WTC11 (cell line): ENCODE measurements around the gene SDK2. TPM values are rescaled to one million over a fixed set of nuclear protein-coding genes. Genes with fewer than 3 reads are reported as not detected.

ENCODE experiments used
- ATAC-seq: fragments of 200-7000 bp; cut with Tn5 transposase; 2 replicates; pipeline ENCODE4 v1.10.0; 2021; ENCODE audit warnings: mild to moderate bottlenecking, moderate library complexity
- CTCF ChIA-PET: fragments of 300-600 bp; sonication (Branson Sonifier 250); formaldehyde crosslinking; loops from one replicate; lab custom pipeline; 2021; ENCODE audit warnings: antibody characterized with exemption; lab: Charles Lee
- POLR2A ChIA-PET: fragments of 350-600 bp; sonication (Branson Sonifier 250); formaldehyde crosslinking; loops from one replicate; lab custom pipeline; 2021; ENCODE audit warnings: antibody characterized with exemption; lab: Charles Lee
- DNase-seq: peaks from one replicate; pipeline ENCODE4 v3.0.0; 2021; ENCODE audit warnings: low spot score
- H3K27ac Mint-ChIP-seq: 2 replicates; pipeline ENCODE4 v1.8.0; 2021; ENCODE audit warnings: mixed read lengths
- H3K27me3 Mint-ChIP-seq: 2 replicates; pipeline ENCODE4 v1.8.0; 2021; ENCODE audit warnings: low read depth, mild to moderate bottlenecking, moderate library complexity, mixed read lengths
- H3K36me3 Mint-ChIP-seq: 2 replicates; pipeline ENCODE4 v1.8.0; 2021; ENCODE audit warnings: mixed read lengths
- H3K4me1 Mint-ChIP-seq: 2 replicates; pipeline ENCODE4 v1.8.0; 2022; ENCODE audit warnings: mixed read lengths
- H3K4me3 Mint-ChIP-seq: 2 replicates; pipeline ENCODE4 v1.8.0; 2021; ENCODE audit warnings: mild to moderate bottlenecking, moderate library complexity, mixed read lengths
- H3K9me3 Mint-ChIP-seq: 2 replicates; pipeline ENCODE4 v1.8.0; 2021; ENCODE audit warnings: mixed read lengths
- ARID4B ChIP-seq: sonication (generic); formaldehyde crosslinking; IDR thresholded peaks from 2 replicates; pipeline ENCODE4 v1.8.0; 2023; ENCODE audit warnings: missing genetic modification reagents, mild to moderate bottlenecking, borderline replicate concordance
- ATF6 ChIP-seq: sonication (generic); formaldehyde crosslinking; IDR thresholded peaks from 2 replicates; pipeline ENCODE4 v1.8.1; 2023; ENCODE audit warnings: mild to moderate bottlenecking, missing genetic modification reagents
- CTCF ChIP-seq: fragments of 200-600 bp; IDR thresholded peaks from 2 replicates; pipeline ENCODE4 v1.8.0; 2022; ENCODE audit warnings: antibody characterized with exemption
- ERG ChIP-seq: fragments of 250-450 bp; sonication (Bioruptor Pico); IDR thresholded peaks from 2 replicates; pipeline ENCODE4 v1.8.0; 2021; ENCODE audit warnings: mild to moderate bottlenecking
- ESRRA ChIP-seq: sonication (generic); formaldehyde crosslinking; IDR thresholded peaks from 2 replicates; pipeline ENCODE4 v1.8.1; 2022; ENCODE audit warnings: mild to moderate bottlenecking, missing genetic modification reagents, borderline replicate concordance
- FOXP1 ChIP-seq: sonication (generic); formaldehyde crosslinking; IDR thresholded peaks from 2 replicates; pipeline ENCODE4 v1.8.0; 2022; ENCODE audit warnings: missing genetic modification reagents, mild to moderate bottlenecking, moderate library complexity, borderline replicate concordance
- GRHL2 ChIP-seq: fragments of 250-450 bp; sonication (Bioruptor Pico); IDR thresholded peaks from 2 replicates; pipeline ENCODE4 v1.8.0; 2022; ENCODE audit warnings: mild to moderate bottlenecking, moderate library complexity; ENCODE audit not compliant: insufficient replicate concordance, severe bottlenecking
- MYBL2 ChIP-seq: sonication (generic); formaldehyde crosslinking; IDR thresholded peaks from 2 replicates; pipeline ENCODE4 v1.8.1; 2023; ENCODE audit warnings: mild to moderate bottlenecking, moderate library complexity, missing genetic modification reagents
- NFE2L1 ChIP-seq: sonication (generic); formaldehyde crosslinking; IDR thresholded peaks from 2 replicates; pipeline ENCODE4 v1.8.1; 2023; ENCODE audit warnings: missing genetic modification reagents
- NR3C1 ChIP-seq: sonication (generic); formaldehyde crosslinking; conservative IDR thresholded peaks from 2 replicates; pipeline ENCODE4 v1.8.1; 2023; ENCODE audit warnings: low read depth, mild to moderate bottlenecking, missing genetic modification reagents
- RORB ChIP-seq: fragments of 250-450 bp; sonication (Bioruptor Pico); IDR thresholded peaks from 2 replicates; pipeline ENCODE4 v1.9.0; 2021; ENCODE audit warnings: mild to moderate bottlenecking
- SMAD3 ChIP-seq: sonication (generic); formaldehyde crosslinking; IDR thresholded peaks from 2 replicates; pipeline ENCODE4 v1.8.0; 2022; ENCODE audit warnings: missing genetic modification reagents, mild to moderate bottlenecking, borderline replicate concordance
- TEAD4 ChIP-seq: sonication (generic); formaldehyde crosslinking; IDR thresholded peaks from 2 replicates; pipeline ENCODE4 v1.8.0; 2022; ENCODE audit warnings: mild to moderate bottlenecking, missing genetic modification reagents
- ZBTB21 ChIP-seq: sonication (generic); formaldehyde crosslinking; IDR thresholded peaks from 2 replicates; pipeline ENCODE4 v1.8.1; 2023; ENCODE audit warnings: mild to moderate bottlenecking, missing genetic modification reagents, borderline replicate concordance
- total RNA-seq: library from RNA; stranded (reverse); gene quantifications from 3 replicates; pipeline ENCODE4 v1.2.3, GENCODE V29; 2021
- TF ChIP-seq, protein P1 (sequence below): fragments of 250-450 bp; sonication (Bioruptor Pico); IDR thresholded peaks from 2 replicates; pipeline ENCODE4 v1.9.0; 2021; ENCODE audit warnings: mild to moderate bottlenecking

The SDK2 gene
- total RNA-seq, 1 experiment from 2014 or later, result 14.8 TPM

DNA sequence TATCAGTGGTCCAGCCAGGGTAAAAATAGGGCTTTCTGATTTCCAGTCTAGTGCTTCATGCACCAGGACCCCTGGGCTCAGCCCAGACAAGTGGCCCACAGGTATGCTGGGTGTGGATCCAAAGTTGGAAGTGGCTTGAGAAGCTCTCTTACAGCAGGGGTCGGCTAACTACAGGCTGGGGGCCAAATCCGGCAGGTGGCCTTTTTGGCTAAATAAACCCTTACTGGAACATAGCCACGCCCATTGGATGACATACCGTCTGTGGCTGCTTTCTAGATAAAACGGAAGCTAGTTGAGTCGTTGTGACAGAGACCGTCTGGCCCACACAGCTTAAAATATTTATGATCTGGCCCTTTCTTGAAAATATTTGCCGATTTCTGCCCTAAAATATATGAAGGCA is 213.4 kb downstream of the SDK2 start (continued):
- TF ChIP-seq RORB (CRISPR knock-in tag), result no peak
- no peak for TF ChIP-seq ZBTB21 (CRISPR knock-in tag)
- no peak for TF ChIP-seq MYBL2 (CRISPR knock-in tag)
- no peak for TF ChIP-seq NFE2L1
- TF ChIP-seq, protein P1, sequence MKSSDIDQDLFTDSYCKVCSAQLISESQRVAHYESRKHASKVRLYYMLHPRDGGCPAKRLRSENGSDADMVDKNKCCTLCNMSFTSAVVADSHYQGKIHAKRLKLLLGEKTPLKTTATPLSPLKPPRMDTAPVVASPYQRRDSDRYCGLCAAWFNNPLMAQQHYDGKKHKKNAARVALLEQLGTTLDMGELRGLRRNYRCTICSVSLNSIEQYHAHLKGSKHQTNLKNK (CRISPR knock-in tag), result no peak
- TF ChIP-seq SMAD3 (CRISPR knock-in tag), result no peak
- no peak for TF ChIP-seq TEAD4 (CRISPR knock-in tag)
- TF ChIP-seq ERG (CRISPR knock-in tag), result no peak
- no peak for TF ChIP-seq GRHL2

- POLR2A ChIA-PET, result interaction anchor here (0.6 kb wide), 1 partner anchor 472 kb away, joined by 3 read pairs; no protein-coding TSS in a partner anchor
- no peaks in the 10 kb centered on the region for H3K9me3 Mint-ChIP-seq
- TF ChIP-seq ATF6 (no peak), FOXP1 (CRISPR knock-in tag) (0 out of 2 replicates have a peak, but pooled peaks have one; percentile 11)
- no peak overlapping the region for H3K27ac Mint-ChIP-seq
- CTCF ChIA-PET, result interaction anchor here (0.6 to 2.9 kb wide), 32 partner anchors 9 to 705 kb away, joined by 3 to 36 read pairs (median 4); partner anchors contain the start of gene SDK2
- peaks cover 19% of the 10 kb centered on the region for H3K4me1 Mint-ChIP-seq
- ATAC-seq, result no peak
- H3K4me3 Mint-ChIP-seq, result no peak overlapping the region
- H3K27me3 Mint-ChIP-seq, result no peaks in the 10 kb centered on the region
- no peaks in the 10 kb centered on the region for H3K36me3 Mint-ChIP-seq
- DNase-seq, result no peak
These were observed 214.0 kb downstream of the SDK2 start for GRCh38 chr17:73430165-73430680.

DNA sequence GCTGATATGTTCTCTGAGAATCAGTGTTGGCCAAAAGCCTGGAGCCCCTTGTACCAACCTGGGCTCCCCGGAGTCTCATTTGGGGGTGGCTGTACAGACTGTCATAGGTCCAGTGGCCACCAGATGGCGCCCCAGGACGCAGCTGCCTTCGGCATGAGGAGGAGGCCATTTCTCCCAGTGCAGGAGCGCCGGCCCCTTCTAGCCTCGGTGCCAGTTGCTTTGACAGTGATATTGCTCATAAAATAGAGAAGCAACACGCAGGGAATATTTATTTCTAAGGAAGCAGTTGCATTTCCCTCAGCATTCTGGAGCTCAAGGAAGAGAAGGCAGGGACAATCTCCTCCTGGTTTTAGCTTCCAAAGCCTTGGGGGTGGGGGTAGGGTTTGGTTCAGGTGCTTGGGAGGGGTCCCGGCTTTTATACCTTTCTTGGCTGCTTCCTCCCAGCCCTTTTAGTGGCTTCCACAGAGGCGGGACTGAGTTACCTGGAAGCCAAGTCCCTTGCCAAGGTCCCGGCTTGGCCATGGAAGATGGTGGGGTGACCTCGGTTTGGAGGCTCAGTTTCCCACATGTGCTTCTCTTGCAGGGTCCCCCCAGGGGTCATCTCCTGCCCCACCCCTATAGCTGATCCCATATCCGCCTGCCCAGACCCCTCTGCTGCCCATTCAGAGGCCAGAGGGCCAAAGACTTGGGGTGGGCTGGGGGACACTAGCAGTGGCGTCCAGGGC is 214.6 kb downstream of the SDK2 start:
- Mint-ChIP-seq H3K9me3 (no peaks in the 10 kb centered on the region), H3K36me3 (0 out of 2 replicates have a peak, but pooled peaks cover under 1% of the 10 kb centered on the region), H3K27me3 (no peaks in the 10 kb centered on the region), H3K4me1 (peaks cover 19% of the 10 kb centered on the region), H3K27ac (no peak overlapping the region)
- ATAC-seq (peak; percentile 97), DNase-seq (peak; percentile 93)
- CTCF ChIA-PET, result interaction anchor here (0.6 to 2.9 kb wide), 33 partner anchors 9 to 704 kb away, joined by 3 to 36 read pairs (median 4); partner anchors contain the start of gene SDK2
- TF ChIP-seq NR3C1 (CRISPR knock-in tag), result no peak
- no peak for TF ChIP-seq ESRRA
- no peak for TF ChIP-seq ARID4B (CRISPR knock-in tag)
- no peak for TF ChIP-seq NFE2L1
- no peak for TF ChIP-seq ZBTB21 (CRISPR knock-in tag)
- 0 out of 2 replicates have a peak, but pooled peaks have one; percentile 14 for TF ChIP-seq FOXP1 (CRISPR knock-in tag)
- peak; percentile 95 for TF ChIP-seq CTCF
- TF ChIP-seq, all 79 proteins: peak for 2
- no peak overlapping the region for H3K4me3 Mint-ChIP-seq
- POLR2A ChIA-PET, result no interaction called here
